DND-41 (cell line): Measurements from ENCODE around the gene TBX18.

Experiments
- ATAC-seq: fragments of 200-7000 bp; cut with Tn5 transposase; 3 replicates; pipeline ENCODE4 v1.9.1; 2021; ENCODE audit warnings: low read depth; ENCODE audit not compliant: insufficient read depth
- DNase-seq: peaks from one replicate; pipeline ENCODE4 v3.0.0-alpha.2; 2020
- H2AFZ ChIP-seq: 2 replicates; pipeline ENCODE4 v1.6.0; 2012; ENCODE audit warnings: low read depth, low read length
- H3K27ac ChIP-seq: 2 replicates; pipeline ENCODE4 v1.5.1; 2012; ENCODE audit warnings: low read length, inconsistent platforms
- H3K27me3 ChIP-seq: fragments of 200-600 bp; sonication (generic); 2 replicates; pipeline ENCODE4 v1.6.0; 2012; ENCODE audit warnings: low read length, mild to moderate bottlenecking, inconsistent platforms; ENCODE audit not compliant: insufficient read depth, poor library complexity
- H3K36me3 ChIP-seq: 2 replicates; pipeline ENCODE4 v1.5.1; 2012; ENCODE audit warnings: low read length, inconsistent platforms; ENCODE audit not compliant: insufficient read depth
- H3K4me1 ChIP-seq: 2 replicates; pipeline ENCODE4 v1.5.1; 2012; ENCODE audit warnings: mild to moderate bottlenecking, low read length; ENCODE audit not compliant: insufficient read depth
- H3K4me2 ChIP-seq: 2 replicates; pipeline ENCODE4 v1.6.0; 2012; ENCODE audit warnings: mild to moderate bottlenecking, moderate library complexity, low read length, inconsistent platforms; ENCODE audit not compliant: insufficient read depth
- H3K4me3 ChIP-seq, 2 experiments: fragments of 200-600 bp in 1 of 2; shearing (Covaris generic) in 1 of 2; 2 replicates each; pipeline ENCODE4 v1.5.1; 2012 to 2016; ENCODE audit warnings: inconsistent platforms in 2 of 2, low read length in 2 of 2, mild to moderate bottlenecking in 2 of 2, low read depth in 1 of 2, moderate library complexity in 1 of 2
- H3K79me2 ChIP-seq: 2 replicates; pipeline ENCODE4 v1.6.0; 2012; ENCODE audit warnings: low read length, inconsistent platforms; ENCODE audit not compliant: insufficient read depth
- H3K9ac ChIP-seq: 2 replicates; pipeline ENCODE4 v1.6.0; 2012; ENCODE audit warnings: low read depth, mild to moderate bottlenecking, inconsistent platforms, low read length, moderate library complexity
- H3K9me3 ChIP-seq: 2 replicates; pipeline ENCODE4 v1.5.1; 2012; ENCODE audit warnings: low read length, moderate library complexity, mild to moderate bottlenecking, inconsistent platforms; ENCODE audit not compliant: insufficient read depth, severe bottlenecking
- H4K20me1 ChIP-seq: 2 replicates; pipeline ENCODE4 v1.6.0; 2012; ENCODE audit warnings: low read length; ENCODE audit not compliant: insufficient read depth
- CTCF ChIP-seq: IDR thresholded peaks from 2 replicates; pipeline ENCODE4 v1.5.1; 2012; ENCODE audit warnings: borderline replicate concordance, low read length, moderate library complexity, mild to moderate bottlenecking; ENCODE audit not compliant: poor library complexity, severe bottlenecking; ENCODE audit errors: extremely low read depth
- EZH2 ChIP-seq: IDR thresholded peaks from 3 replicates; pipeline ENCODE4 v1.6.1; 2012; ENCODE audit warnings: borderline replicate concordance, low read depth, mild to moderate bottlenecking, moderate library complexity, low read length, inconsistent platforms; ENCODE audit not compliant: severe bottlenecking

The TBX18 gene

DNA sequence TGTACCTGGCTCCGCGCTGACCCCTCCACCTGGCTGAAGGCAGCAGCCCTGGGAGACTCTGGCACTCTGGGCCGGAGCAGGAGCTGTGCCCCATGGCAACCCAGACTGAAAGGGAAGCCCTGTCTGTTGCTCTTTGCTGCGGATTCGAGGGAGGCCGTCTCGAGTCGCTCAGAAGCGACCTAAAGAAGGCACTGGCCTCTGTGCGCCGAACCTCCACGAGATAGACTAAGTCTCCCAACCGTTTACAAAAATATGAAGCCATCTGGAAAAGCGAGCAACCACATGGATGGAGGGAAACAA lies 10.5 kb upstream of the TBX18 start:
- Histone ChIP-seq H3K79me2 (no peaks in the 10 kb centered on the region), H3K9me3 (peaks cover 7% of the 10 kb centered on the region), H3K4me2 (no peak overlapping the region), H3K27me3 (no peaks in the 10 kb centered on the region), H3K4me3 (no peak overlapping the region), H4K20me1 (no peaks in the 10 kb centered on the region), H3K36me3 (no peaks in the 10 kb centered on the region), H3K4me1 (no peaks in the 10 kb centered on the region), H3K9ac (no peak overlapping the region), H2AFZ (no peak overlapping the region), H3K27ac (no peak overlapping the region)
- no peak for DNase-seq
- TF ChIP-seq EZH2, result no peak
- TF ChIP-seq CTCF, result no peak
- no peak for ATAC-seq

DNA sequence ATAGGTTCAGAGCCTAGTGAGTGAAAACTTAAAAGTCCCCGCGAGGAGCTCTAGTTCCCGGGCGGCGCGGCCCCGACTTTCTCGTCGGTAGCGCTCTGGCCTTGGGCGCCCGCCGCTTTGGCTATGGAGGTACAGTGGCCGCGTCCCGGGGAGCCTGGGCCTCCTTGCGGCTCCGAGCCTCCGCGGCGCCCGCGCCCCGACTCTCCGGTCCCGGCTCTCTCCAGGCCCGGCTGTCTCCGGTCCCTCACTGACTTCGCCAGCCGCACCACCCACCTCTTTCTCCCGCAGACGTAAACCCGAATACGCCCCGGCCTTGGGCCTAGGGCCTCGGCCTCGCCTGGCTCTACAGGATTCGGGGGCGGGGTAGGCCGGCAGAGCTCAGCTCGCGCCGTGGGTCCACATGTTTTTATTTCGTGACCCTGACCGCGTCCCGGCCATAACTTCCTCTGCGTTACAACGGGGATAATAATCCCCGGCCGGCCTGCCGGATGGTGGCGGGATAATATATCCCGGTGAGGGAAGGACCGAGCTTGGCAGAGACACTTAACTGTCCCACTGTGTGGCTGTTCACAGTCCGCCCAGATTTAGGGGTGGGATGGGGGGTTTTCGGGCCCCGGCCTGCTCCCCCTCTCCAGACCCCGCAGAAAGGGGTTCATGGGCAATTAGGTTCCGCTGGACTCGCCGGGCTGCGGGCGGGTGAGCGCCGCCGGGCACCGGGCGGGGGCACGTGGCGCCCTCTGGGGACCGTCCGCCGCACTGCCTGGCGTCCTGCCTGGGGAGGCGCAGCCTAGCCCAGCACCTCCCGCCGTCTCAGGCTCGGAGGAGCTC lies 10.0 kb upstream of the TBX18 start:
- Histone ChIP-seq H3K79me2 (no peaks in the 10 kb centered on the region), H3K9ac (no peak overlapping the region), H3K4me1 (no peaks in the 10 kb centered on the region), H3K4me3 (no peak overlapping the region), H3K36me3 (no peaks in the 10 kb centered on the region), H3K27ac (no peak overlapping the region), H4K20me1 (no peaks in the 10 kb centered on the region), H3K27me3 (no peaks in the 10 kb centered on the region), H3K4me2 (no peak overlapping the region), H2AFZ (no peak overlapping the region), H3K9me3 (peaks cover 7% of the 10 kb centered on the region)
- ATAC-seq, result no peak
- TF ChIP-seq EZH2, result no peak
- TF ChIP-seq CTCF, result no peak
- no peak for DNase-seq

DNA sequence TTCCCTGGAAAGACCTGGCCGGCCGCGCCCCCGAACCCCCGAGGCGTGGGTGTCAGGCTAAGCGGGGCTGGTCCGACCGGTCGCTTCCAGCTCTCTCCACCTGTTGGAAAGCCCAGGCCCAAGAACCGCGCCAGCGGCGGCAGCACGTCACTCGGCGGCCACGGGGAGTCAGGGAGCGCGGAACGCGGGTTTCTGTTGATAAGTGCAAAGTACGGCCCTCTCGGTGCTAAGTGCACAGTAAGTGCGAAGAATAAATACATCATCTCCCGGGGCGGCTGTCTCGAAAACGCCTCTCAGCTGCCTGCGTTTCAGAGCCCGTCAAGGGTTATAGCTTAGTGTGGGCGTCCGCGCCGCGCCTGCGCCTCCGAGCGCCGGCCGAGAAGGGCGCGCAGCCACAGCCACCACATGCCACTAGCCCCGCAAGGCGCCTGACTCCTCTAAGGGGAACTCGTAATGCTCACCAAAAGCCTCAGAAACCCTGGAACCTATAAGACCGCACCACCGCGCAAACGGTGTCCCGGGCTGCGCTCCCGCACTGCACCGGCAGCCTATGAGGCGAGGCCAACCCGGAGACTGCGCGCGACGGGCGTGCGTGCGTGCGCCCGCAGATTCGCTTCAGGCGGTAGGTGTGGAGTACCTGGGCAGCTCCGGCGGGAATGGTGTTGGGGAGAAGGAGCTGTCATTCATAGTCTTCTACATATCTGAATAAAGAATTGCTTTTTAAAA lies 9.2 kb upstream of the TBX18 start:
- no peaks in the 10 kb centered on the region for H3K36me3 ChIP-seq
- H3K27me3 ChIP-seq, result no peaks in the 10 kb centered on the region
- ATAC-seq (no peak), DNase-seq (no peak)
- H3K9me3 ChIP-seq, result peaks cover 7% of the 10 kb centered on the region
- no peak overlapping the region for H3K27ac ChIP-seq
- no peak overlapping the region for H3K4me2 ChIP-seq
- no peaks in the 10 kb centered on the region for H3K4me1 ChIP-seq
- H3K79me2 ChIP-seq, result no peaks in the 10 kb centered on the region
- H3K9ac ChIP-seq, result no peak overlapping the region
- no peak for TF ChIP-seq CTCF
- TF ChIP-seq EZH2, result no peak
- H3K4me3 ChIP-seq, result no peak overlapping the region
- no peak overlapping the region for H2AFZ ChIP-seq
- H4K20me1 ChIP-seq, result no peaks in the 10 kb centered on the region
